Ecto neural progenitor cell (in vitro differentiated cells): Measurements from ENCODE around the gene CLDN14.

ENCODE experiments used
- DNase-seq: peaks from one replicate; pipeline ENCODE4 v3.0.0-alpha.2; 2018; ENCODE audit warnings: low spot score

The CLDN14 gene

GRCh38 chr21:36470294-36470693 is 9.6 kb downstream of the CLDN14 start:
- no peak for DNase-seq

- no peak for DNase-seq
These were observed 13.8 kb downstream of the CLDN14 start for GRCh38 chr21:36466061-36466511.

GRCh38 chr21:36465478-36465877 is 14.4 kb downstream of the CLDN14 start:
- DNase-seq = no peak

- DNase-seq = no peak
These were observed 15.3 kb downstream of the CLDN14 start for GRCh38 chr21:36464590-36464989.

GRCh38 chr21:36463991-36464390 is 15.9 kb downstream of the CLDN14 start:
- no peak for DNase-seq

GRCh38 chr21:36463204-36463603 is 16.7 kb downstream of the CLDN14 start:
- DNase-seq = no peak

GRCh38 chr21:36461918-36462486 is 17.9 kb downstream of the CLDN14 start:
- DNase-seq = no peak

- DNase-seq = no peak
These were observed 18.5 kb downstream of the CLDN14 start for GRCh38 chr21:36461277-36461917.

- DNase-seq = no peak
These were observed 19.1 kb downstream of the CLDN14 start for GRCh38 chr21:36460866-36461265.

GRCh38 chr21:36459098-36459497 is 20.8 kb downstream of the CLDN14 start:
- no peak for DNase-seq

GRCh38 chr21:36456729-36457414 is 23.1 kb downstream of the CLDN14 start:
- DNase-seq = no peak

GRCh38 chr21:36454706-36455105 is 25.2 kb downstream of the CLDN14 start:
- DNase-seq = no peak

GRCh38 chr21:36454093-36454531 is 25.8 kb downstream of the CLDN14 start:
- no peak for DNase-seq

GRCh38 chr21:36452281-36452825 is 27.6 kb downstream of the CLDN14 start:
- DNase-seq = no peak

- no peak for DNase-seq
These were observed 28.4 kb downstream of the CLDN14 start for GRCh38 chr21:36451506-36451905.

GRCh38 chr21:36450511-36450910 is 29.4 kb downstream of the CLDN14 start:
- no peak for DNase-seq

- DNase-seq = no peak
These were observed 33.6 kb downstream of the CLDN14 start for GRCh38 chr21:36446301-36446700.

GRCh38 chr21:36441715-36442114 is 38.2 kb downstream of the CLDN14 start:
- no peak for DNase-seq

- no peak for DNase-seq
These were observed 42.2 kb downstream of the CLDN14 start for GRCh38 chr21:36437745-36438128.

GRCh38 chr21:36436829-36437744 is 42.8 kb downstream of the CLDN14 start:
- DNase-seq = no peak

- no peak for DNase-seq
These were observed 45.8 kb downstream of the CLDN14 start for GRCh38 chr21:36434144-36434543.
